HG03521 (cell line): ENCODE measurements around the gene GAS7.

Experiments
- ATAC-seq: cut with Tn5 transposase; IDR thresholded peaks from one replicate; pipeline ENCODE4 v1.9.1; 2021; ENCODE audit warnings: mild to moderate bottlenecking, moderate library complexity; ENCODE audit not compliant: unreplicated experiment

GAS7 gene

GRCh38 chr17:9994761-9995160 lies 203.6 kb downstream of the GAS7 start:
- no peak for ATAC-seq

GRCh38 chr17:9991796-9992195 lies 206.6 kb downstream of the GAS7 start:
- ATAC-seq, result no peak

GRCh38 chr17:9991351-9991750 lies 207.1 kb downstream of the GAS7 start:
- no peak for ATAC-seq

GRCh38 chr17:9987779-9988585 lies 210.4 kb downstream of the GAS7 start:
- no peak for ATAC-seq

DNA sequence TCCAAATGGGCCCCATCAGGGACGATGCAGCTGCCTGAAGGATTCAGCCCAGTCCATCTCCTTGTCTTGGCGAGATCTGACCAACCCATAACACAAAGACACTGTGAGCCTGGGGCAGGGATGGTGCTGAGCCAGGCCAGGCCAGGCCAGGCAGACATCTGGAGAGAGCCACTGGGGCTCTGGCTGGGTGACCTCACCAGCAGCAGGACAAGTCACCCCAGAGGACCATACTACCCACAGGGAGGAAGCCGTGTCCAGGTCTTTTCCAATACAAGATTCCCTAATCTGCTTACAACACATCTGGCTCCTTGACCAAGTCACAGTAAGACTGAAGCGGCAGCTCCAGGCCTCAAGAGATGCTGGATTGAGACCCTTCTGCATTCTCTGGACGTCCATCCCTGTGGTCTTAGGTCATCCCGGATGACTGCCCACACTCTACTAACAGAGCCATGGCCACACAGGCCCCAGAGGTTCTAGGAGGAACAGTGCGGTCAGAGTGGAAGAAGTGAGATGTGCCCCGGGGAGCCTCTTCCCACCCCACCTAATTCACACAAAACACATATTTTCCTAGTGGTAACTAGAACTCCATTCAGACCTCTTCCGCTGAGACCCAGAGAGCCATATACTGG lies 211.5 kb downstream of the GAS7 start:
- no peak for ATAC-seq

DNA sequence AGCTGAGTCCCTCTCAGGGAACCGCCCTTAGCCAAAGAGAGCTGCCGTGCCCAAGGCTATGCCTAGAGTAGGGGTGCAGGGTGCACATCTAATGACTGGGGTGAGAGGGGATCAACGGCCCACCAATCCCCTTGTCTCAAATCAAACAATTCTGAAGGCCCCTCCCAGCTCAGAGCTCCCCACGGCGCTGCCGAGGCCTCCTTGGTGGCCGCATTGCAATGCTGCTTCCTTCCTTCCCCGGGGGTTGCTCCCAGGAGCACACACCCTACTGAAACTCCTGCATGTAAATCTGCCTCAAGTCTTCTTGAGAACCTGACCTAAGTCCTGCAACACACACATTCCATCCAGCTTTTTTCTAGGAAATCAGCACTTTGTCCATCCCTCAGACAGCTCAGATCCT lies 212.8 kb downstream of the GAS7 start:
- no peak for ATAC-seq

DNA sequence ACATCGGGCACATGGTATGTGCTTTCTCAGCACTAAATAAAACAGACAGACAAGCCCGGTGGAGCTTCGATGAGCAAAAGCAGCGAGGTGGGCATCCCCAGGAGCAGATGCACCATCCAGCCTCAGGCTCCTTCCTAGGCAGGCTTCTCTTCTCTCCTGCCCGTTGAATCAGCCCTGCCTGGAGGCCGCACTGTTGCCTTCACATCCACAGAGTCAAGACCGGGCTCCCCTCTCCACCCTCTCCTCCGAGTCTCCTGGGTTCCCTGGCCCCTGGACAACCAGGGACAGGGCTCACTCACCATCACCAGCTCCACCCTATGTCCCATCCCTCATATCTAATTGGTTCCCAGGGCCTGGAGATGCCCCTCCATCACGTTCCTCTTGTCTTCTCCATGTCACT lies 213.6 kb downstream of the GAS7 start:
- ATAC-seq, result no peak

GRCh38 chr17:9982159-9982558 lies 216.2 kb downstream of the GAS7 start:
- no peak for ATAC-seq

- no peak for ATAC-seq
Observed at GRCh38 chr17:9981344-9981915, 217.0 kb downstream of the GAS7 start.

- no peak for ATAC-seq
Observed at GRCh38 chr17:9979463-9979995, 218.9 kb downstream of the GAS7 start.

- no peak for ATAC-seq
Observed at GRCh38 chr17:9977180-9977575, 221.2 kb downstream of the GAS7 start.

GRCh38 chr17:9976283-9977179 lies 221.9 kb downstream of the GAS7 start:
- ATAC-seq, result no peak

DNA sequence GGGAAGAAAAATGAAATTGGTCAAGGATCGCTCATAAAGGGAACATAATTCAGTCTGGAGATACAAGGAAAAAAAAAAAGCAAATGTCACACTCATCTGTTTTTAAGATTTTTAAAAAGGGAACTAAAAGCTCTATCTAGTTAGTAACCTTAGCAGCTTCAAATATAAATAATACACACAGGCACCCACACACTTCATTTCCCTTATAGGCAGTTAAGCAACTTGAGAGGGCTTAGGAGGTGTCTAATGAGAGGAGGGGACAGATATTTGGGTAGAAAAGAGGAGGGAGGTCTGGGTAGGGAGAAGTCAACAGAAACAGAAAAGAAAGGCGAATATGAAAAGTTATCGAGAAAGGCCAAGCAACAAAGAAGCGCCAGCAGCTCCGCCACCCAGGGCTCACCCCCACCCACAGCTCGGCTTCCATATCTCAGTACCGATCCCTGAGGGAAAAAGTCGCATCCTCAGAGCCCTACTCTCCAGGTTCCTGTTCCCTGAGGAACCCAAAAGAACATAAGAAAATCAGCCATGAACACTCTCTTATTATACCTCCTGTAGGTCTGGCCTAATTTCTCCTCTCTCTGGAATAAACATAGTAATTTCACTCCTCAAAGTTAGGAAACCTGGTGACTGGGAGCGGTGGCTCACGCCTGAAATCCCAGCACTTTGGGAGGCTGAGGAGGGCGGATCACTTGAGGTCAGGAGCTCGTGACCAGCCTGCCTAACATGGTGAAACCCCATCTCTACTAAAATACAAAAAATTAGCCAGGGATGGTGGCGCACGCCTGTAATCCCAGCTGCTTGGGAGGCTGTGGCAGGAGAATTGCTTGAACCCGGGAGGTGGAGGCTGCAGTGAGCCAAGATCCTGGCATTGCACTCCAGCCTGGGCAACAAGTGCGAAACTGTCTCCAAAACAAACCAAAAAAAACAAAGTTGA lies 223.7 kb downstream of the GAS7 start:
- no peak for ATAC-seq

GRCh38 chr17:9973669-9974447 lies 224.5 kb downstream of the GAS7 start:
- ATAC-seq, result no peak

DNA sequence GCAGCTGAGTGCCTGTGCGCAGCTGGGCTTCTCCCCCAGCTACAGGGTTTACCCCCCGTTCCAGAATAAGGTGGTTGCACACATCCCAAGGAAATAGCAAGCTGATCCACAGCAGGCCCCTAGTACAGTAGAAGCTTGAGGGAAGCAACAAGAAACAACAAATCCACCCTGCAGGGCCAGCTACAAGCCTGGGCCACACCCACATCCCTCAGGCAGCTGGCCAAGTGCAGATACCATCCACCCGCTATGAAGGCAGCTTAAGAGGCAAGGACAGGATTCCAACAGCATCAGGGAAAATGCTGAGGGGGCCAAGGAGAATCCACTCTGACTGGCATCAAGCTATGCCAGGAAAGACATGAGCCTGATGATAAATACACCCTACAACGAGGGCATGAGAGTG lies 226.4 kb downstream of the GAS7 start:
- no peak for ATAC-seq

DNA sequence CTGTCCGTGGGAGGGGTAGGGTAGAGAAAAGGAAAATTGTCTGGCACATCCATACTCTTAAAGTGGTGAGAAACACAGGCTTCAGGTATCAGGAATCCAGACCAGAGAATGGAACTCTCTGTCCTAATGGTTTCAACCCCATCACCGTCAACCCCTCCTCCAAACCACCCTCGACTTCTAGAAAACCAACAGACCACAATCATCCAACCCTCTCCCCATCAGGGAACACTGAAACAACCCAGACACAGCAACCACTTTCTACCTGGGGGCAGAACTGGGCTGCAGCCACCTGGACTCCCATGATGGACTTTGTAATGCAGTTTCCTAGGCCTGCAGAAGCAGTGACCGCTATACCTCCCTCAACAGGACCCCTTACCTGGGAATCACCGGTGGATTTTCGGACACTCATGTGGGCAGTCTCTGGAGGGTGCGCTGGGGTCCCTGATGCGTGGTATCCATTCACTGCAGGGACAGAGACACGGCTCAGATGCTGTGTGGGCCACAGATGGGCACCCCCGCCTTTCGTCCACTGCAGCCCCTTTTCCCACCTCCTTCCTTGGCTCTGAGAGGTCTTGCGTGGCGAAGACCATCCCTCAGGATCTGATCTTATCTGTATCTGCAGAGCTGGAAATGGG lies 229.0 kb downstream of the GAS7 start:
- no peak for ATAC-seq

DNA sequence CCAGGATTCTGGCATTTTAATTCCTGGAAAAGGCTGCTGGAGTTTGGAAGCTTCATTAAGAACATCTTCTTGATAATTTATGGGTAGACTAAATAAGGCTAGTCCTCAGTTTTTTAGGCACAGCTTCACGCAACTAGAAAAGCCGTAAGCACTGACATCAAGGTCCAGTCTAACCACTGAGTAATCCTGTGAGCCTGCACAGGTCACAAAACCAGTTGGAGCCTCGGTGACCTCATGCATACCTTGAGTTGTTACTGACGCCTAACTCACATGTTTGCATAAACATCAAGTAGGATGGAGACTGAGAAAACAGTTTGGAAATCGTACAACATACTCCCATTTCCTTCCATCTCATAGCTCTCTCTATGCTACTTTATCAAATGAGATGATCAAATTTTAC lies 229.5 kb downstream of the GAS7 start:
- no peak for ATAC-seq

DNA sequence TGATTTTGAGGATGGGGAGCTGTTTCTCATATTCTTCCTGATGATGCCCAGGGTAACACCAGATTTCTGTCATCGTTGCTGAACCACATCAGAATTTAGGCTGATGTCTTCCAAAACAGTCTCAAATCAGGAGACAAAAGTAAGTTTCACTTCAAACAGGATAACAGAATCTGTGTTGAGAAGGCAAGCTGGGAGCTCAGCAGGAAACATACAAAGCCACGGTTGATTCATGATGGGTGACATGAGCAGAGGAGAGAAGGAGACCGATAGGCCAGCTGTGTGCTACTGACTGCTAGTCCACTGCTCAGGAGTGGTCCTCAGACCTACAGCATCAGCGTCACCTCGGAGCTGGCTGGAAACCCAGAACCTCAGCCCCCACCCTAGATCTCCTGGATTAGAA lies 230.4 kb downstream of the GAS7 start:
- ATAC-seq, result no peak
